Left colon (tissue), 2 donors: ENCODE data around the gene FBXW2. TPM values are rescaled to one million over a fixed set of nuclear protein-coding genes. Genes with fewer than 3 reads are reported as not detected.

Experiments used
- ATAC-seq: fragments of 200-7000 bp; cut with Tn5 transposase; one replicate; pipeline ENCODE4 v1.9.1; 2020; ENCODE audit warnings: mild to moderate bottlenecking, moderate library complexity
- DNase-seq, 2 donors: peaks; one replicate each; pipeline ENCODE4 v3.0.0-alpha.2; 2020
- intact Hi-C, 2 donors: fragments of 100-400 bp; cut with DNase I in 1 of 2; cut with micrococcal nuclease in 1 of 2; formaldehyde crosslinking; loops; one replicate each; pipeline versions ENCODE4 v1.11.2 to v1.14.0; 2022; cut with DNase I, micrococcal nuclease
- total RNA-seq, 2 donors: library from RNA; stranded (reverse); fragmentation: NEBNext Ultra II Directional; extraction: Animal tissue kit (Norgen Biotek cat#: 25700); gene quantifications; one replicate each; pipeline ENCODE4 v1.2.1, GENCODE V29; 2021
- donor health status: DM: no; HTN: no; CAD: no.
- donor health status: DM: yes; HTN: yes; CAD: no.

FBXW2 gene
- total RNA-seq, 2 donors from 2014 or later, result 58.2 to 62.0 TPM

- ATAC-seq, result no peak
- DNase-seq, result no peak
- intact Hi-C loops, result no loop called here
Measured at GRCh38 chr9:120724757-120725400, 68.3 kb downstream of the FBXW2 start.

GRCh38 chr9:120723565-120723964, 69.7 kb downstream of the FBXW2 start:
- intact Hi-C loops, result no loop called here
- ATAC-seq, result no peak
- no peak for DNase-seq

- no peak for ATAC-seq
- intact Hi-C loops, result no loop called here
- DNase-seq, result no peak
Measured at GRCh38 chr9:120720404-120720803, 72.8 kb downstream of the FBXW2 start.

- intact Hi-C loops, result no loop called here
- DNase-seq (no peak), ATAC-seq (no peak)
Measured at GRCh38 chr9:120718316-120718715, 74.9 kb downstream of the FBXW2 start.

- ATAC-seq, result no peak
- DNase-seq, result no peak
- intact Hi-C loops, result no loop called here
Measured at GRCh38 chr9:120717176-120717575, 76.0 kb downstream of the FBXW2 start.

GRCh38 chr9:120716483-120716882, 76.7 kb downstream of the FBXW2 start:
- DNase-seq (no peak), ATAC-seq (no peak)
- intact Hi-C loops, result no loop called here

- DNase-seq, result peak; percentile 44 to 48
- ATAC-seq, result no peak
- intact Hi-C loops, result no loop called here
Measured at GRCh38 chr9:120715389-120715924, 77.8 kb downstream of the FBXW2 start.

- no peak for ATAC-seq
- peak; percentile 40 to 46 for DNase-seq
- intact Hi-C loops, result no loop called here
Measured at GRCh38 chr9:120714846-120715388, 78.3 kb downstream of the FBXW2 start.

GRCh38 chr9:120714088-120714845, 78.9 kb downstream of the FBXW2 start, which contains the start of gene MEGF9:
MEGF9 (minus strand) TSS chr9:120714470; CDS start chr9:120714358, 112 bp downstream.
- intact Hi-C loops, result no loop called here
- DNase-seq (peak; percentile 98 to 99), ATAC-seq (peak; percentile 91)

- ATAC-seq (no peak), DNase-seq (peak; percentile 39 to 43)
- intact Hi-C loops, result no loop called here
Measured at GRCh38 chr9:120713257-120714087, 79.7 kb downstream of the FBXW2 start.

- ATAC-seq, result peak; percentile 36
- intact Hi-C loops, result no loop called here
Measured at GRCh38 chr9:120712539-120713031, 80.6 kb downstream of the FBXW2 start.

GRCh38 chr9:120711841-120712538, 81.2 kb downstream of the FBXW2 start:
- DNase-seq, result peak in 1 of 2 donors; percentile 16
- intact Hi-C loops, result no loop called here
- peak; percentile 13 for ATAC-seq

More at GRCh38 chr9:120712539-120713031, 80.6 kb downstream of the FBXW2 start:
- DNase-seq, result no peak

GRCh38 chr9:120711354-120711753, 81.9 kb downstream of the FBXW2 start:
- no peak for DNase-seq
- intact Hi-C loops, result no loop called here
- ATAC-seq, result no peak

- no peak for ATAC-seq
- intact Hi-C loops, result no loop called here
- peak in 1 of 2 donors; percentile 16 for DNase-seq
Measured at GRCh38 chr9:120710110-120710981, 82.9 kb downstream of the FBXW2 start.

GRCh38 chr9:120708526-120709224, 84.5 kb downstream of the FBXW2 start:
- intact Hi-C loops, result no loop called here
- ATAC-seq (no peak), DNase-seq (no peak)

- ATAC-seq (no peak), DNase-seq (no peak)
- intact Hi-C loops, result no loop called here
Measured at GRCh38 chr9:120707170-120707569, 86.0 kb downstream of the FBXW2 start.
